Activated CD8-positive, alpha-beta memory T cell treated with anti-CD3 and anti-CD28 coated beads, Interleukin-2, amount 50 U/mL, for 24 hours (primary cell): ENCODE measurements around the gene DPP6.

Experiments
- DNase-seq: peaks from one replicate; pipeline ENCODE4 v3.0.0-alpha.2; 2020; ENCODE audit errors: extremely low read depth

DPP6 gene

GRCh38 chr7:154769001-154769400 is 716.8 kb downstream of the DPP6 start:
- no peak for DNase-seq

GRCh38 chr7:154769527-154769926 is 717.3 kb downstream of the DPP6 start:
- no peak for DNase-seq

GRCh38 chr7:154770361-154770760 is 718.2 kb downstream of the DPP6 start:
- no peak for DNase-seq

GRCh38 chr7:154770962-154771361 is 718.8 kb downstream of the DPP6 start:
- DNase-seq, result no peak

DNA sequence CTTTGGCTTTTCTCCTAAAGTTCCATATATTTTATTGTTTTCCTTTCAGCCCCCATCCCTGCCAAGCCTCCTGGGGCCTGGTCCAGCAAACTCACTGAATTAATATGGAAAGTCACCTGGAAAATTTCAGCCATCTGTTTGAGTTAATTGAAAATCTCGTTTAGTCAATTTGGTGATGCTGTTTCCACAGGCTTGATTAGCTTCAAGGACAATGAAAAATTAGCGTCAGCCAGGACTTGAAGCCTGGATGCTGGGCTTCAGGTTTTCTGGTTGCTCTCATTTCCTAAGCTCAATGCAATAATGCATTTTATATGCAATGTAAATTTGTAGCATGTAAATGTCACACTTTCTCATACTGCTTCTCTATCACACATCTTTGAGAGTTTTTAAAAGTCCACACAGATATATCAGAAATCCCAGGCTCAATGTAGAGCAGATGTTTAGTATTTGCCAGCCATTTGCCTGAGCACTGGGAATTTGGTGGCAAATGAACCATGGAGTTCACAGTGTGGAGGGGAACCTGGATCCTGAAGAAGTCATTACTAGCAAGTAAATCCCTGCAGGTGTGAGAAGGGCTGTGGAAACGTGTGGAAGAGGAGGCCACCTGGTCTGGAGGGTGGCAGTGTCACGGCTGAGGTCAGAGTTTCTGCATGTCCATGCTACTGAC is 722.2 kb downstream of the DPP6 start:
- no peak for DNase-seq

- DNase-seq, result no peak
Measured at GRCh38 chr7:154775681-154776080, 723.5 kb downstream of the DPP6 start.

DNA sequence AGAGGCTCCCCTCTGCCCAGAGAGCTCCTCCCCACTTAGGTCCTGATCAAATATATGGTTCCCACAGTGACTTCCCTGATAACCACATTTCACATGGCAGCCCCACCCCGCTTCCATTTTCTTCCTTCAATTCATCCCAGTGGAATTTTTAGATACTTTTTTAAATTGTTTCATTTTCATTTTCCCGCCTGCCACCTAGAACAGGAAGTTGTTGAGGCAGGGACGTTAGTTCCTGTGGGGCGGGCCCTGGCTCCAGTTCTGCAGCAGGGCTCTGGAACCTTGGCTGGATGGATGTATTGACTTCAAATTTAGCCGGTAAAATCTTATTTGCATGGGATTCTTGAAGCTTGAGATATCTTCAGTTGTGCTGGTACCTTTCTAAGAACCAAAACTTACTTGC is 724.2 kb downstream of the DPP6 start:
- DNase-seq, result no peak

DNA sequence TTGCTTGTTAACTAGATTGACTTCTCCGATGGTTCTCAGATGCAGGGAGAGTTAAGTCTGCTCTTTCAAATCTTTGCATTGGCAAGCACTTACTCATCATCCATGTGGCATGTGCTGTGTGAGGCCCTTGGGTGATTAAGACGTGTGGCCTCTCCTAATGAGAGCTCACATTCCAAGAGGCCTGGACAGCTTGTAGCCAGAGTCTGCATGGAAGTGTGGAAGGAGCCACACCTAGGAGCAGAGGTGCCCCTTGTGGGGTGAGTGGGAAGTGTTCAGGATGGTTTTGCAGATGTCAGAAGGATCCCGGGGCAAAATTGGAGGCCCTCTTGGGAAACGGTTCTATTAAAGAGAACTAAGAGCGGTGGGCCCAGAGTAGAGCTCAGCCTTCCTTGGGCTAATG is 724.8 kb downstream of the DPP6 start:
- DNase-seq, result no peak

DNA sequence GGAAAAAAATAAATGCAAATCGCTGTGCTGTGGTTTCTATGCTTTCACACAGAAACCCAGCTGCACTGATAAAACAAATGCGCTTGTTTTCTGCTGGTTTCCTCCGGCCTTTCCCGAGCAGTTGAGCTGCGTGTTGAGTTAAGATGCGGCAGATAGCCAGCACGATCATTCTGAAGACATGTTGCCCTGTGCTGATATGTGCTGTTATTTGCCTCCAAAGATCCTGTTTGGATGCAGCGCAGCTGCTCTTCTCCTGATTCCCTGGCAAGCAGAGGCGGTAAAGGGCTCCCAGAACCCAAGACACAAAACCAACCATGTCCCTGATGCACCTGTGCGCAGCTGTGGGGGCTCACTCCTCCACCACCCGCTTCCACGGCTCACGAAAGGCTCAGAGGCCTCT is 725.3 kb downstream of the DPP6 start:
- DNase-seq, result no peak

- DNase-seq, result no peak
Measured at GRCh38 chr7:154777908-154778307, 725.7 kb downstream of the DPP6 start.

DNA sequence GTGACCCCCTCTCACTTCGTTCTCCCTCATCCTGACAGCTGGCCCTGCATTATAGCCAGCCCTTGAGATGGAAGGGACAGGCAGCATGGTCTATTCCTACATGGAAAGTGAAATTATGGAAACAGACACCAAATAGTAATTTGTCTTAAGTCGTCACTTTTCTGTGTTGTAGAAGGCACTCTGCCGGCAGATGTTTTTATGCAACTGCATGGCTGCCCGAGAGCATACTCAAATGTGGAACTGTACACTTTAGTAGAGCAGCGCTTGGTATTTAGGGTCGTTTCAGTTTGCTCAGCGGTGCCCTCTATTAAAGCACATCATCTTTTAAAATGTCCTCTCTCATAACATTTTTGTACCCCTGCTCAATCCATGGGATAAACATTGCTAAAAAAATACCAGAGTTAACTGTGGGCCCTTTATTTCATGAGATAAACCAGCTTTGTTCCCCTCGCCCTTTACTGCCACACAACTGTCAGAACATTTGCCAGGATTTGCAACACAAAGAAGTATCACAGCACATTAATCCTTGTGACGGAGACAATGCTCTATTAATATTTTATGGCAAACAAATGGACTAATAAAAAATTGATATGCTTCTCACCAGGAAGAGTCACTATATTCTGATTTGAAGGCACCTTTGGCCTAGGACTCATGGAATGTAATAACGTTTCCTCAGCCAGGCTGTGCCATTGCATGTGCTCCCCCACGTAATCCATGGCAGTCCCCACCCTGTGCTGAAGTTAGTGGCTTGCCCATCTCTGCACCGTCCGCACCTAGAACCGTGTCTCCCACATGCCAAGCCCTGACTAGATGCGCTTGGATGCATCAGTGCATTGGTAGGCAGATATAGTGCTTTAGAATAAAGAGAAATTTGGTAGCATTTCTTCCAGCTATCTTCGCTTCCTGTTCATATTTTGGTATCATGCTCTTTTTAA is 729.4 kb downstream of the DPP6 start:
- no peak for DNase-seq

- DNase-seq, result no peak
Measured at GRCh38 chr7:154783281-154783909, 731.2 kb downstream of the DPP6 start.

- DNase-seq, result no peak
Measured at GRCh38 chr7:154785898-154786297, 733.7 kb downstream of the DPP6 start.

DNA sequence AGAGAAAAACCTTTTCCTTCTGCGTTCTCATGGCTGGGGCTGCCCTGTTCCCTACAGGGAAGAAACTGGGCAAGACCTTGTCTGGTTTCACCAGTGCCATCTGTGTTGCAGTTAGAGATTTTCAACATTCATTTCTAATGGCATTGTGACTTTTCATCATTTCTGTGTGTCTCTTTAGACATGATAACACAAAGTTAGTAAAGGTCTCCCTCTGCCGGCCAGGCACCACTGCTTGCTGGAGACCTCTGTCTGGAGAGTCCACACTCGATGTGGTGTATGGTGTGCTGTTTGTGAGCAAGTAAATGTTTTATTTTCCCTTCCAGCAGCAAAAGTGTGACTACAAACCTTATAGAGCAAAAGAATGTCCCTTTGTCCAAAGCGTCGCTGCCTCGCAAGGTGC is 737.2 kb downstream of the DPP6 start:
- no peak for DNase-seq

DNA sequence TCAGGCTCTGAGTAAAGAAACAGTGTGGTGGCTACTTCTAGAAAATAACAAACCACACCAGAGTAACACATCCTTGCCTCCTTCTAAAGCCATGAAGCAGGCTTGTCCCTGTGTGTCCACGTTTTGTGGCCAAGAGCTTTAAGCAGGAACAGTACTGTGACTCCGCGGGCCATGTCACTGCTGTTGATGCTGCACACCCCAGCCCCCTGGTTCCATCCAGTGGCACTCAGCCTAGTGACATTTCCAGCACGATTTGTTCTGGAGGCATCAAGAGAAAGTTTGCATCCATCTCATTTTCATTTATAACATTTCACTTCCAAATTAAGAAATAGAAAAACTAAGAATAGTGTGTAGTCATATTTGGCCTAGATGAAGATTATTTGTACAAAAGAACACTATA is 739.4 kb downstream of the DPP6 start:
- no peak for DNase-seq

DNA sequence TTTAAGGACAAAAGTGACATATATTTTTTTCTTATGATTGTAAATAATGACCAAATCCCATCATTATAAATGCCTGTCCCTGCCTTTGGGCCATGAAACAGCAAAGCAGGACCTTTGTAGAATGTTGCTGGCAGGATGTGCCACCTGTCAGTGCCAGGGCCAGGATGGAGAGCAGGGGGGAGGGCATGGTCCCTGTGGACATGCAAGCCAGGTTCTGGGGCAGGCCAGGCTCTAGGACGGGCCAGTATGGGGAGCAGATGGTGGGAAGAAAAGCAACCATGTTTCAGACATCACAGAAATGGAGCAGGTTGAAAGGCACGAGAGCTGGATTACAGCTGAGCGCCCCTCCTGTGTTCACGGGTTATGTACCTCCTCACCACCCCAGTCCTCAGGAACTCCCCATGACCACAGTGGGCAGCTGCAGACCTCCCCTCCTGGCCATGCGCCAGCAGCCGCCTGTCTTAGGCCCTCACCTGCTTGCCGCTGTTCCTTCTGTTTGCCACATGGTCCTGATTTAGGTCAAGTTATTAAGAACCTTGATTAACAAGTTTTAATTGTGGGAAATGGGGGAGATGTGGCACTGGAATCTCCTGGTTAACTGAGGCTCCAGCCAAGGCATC is 740.3 kb downstream of the DPP6 start:
- DNase-seq, result no peak

DNA sequence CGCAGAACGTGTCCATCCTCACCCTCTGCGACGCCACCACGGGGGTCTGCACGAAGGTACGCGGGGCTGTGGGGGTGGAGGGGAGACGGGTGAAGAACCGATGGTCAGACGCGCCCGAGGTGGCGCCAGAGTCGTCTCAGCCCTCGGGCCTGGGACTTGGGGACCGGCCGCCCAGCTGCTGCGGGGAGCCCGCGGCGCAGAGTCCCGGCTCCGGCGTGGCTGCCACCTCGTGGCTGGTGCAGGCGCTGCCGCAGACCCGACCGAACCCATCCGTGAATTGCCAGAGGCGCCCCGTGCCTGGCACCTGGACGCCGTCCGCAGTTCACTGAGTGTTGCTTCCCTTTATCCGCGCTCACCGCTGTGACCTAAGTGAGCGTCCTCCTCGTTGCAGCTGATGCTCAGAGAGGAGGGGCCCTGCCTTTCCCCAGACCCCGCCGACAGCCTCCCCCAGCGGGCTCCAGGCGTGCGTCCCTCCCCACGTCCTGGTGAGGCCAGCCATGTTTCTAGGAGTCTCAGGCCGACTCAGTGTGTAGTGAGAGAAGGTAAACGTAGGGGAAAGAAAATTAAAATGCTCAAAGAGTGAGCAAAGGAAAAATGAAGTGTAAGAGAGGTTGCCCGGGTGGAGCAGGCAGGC is 742.1 kb downstream of the DPP6 start:
- no peak for DNase-seq

GRCh38 chr7:154795014-154795413 is 742.8 kb downstream of the DPP6 start:
- no peak for DNase-seq

DNA sequence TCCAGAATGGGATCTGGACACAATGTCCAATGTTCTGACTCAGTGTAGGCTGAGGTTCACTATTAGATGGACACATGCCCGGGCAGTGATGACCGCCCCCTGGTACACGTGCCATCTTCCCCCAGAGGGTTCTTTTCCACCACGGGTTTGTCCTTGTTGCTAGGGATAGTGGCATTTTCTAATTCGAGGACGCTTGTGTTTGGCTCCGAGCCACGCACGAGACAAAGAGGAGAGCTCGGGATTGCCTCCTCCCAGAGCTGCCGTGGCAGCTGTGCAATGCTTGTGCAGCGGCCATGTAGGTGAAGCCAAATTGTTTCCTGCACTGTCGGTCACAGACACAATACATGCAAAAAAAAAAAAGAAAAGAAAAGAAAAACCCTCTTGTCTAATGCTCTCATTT is 743.2 kb downstream of the DPP6 start:
- no peak for DNase-seq

DNA sequence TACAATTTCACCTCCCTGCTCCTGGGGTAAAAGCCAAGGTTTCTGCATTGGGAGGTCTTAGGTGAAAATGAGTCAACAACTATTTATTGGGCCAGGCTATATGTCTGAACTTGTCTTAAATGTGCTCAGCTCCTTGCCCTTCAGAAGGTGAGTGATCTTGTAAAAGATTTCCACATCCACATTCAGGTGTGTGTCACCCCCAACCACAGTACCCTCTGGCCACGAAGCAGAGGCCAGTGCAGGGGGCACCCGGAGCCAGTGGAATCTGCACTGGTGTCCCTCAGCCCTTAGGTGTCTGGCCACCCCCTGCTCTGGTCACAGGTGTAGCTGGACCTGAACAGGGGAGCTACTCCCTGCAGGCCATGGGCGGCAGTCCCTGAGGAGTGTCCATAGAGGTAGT is 752.3 kb downstream of the DPP6 start:
- DNase-seq, result no peak

DNA sequence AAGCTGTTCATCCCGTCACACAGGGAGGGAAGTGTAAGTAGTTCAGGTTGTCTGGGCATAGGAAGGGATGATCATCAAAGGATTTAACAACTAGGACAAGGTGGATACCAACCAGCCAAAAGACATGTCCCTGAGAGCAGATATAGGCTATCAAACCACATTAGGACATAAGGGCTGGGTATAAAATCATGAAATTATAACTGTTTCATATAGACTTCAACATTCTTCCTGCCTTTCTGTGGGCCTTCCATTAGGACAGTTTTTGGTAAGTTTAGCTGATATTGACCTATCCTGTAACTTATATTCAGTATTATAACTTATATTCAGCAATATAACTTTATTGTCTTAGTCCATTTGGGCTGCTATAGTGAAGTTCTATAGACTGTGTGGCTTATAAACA is 759.8 kb downstream of the DPP6 start:
- DNase-seq, result no peak
